ENCODE data around the gene TNFAIP3.
A peak's percentile ranks its signal among the peaks of the same experiment; 100 is the strongest.

Gene TNFAIP3

DNA sequence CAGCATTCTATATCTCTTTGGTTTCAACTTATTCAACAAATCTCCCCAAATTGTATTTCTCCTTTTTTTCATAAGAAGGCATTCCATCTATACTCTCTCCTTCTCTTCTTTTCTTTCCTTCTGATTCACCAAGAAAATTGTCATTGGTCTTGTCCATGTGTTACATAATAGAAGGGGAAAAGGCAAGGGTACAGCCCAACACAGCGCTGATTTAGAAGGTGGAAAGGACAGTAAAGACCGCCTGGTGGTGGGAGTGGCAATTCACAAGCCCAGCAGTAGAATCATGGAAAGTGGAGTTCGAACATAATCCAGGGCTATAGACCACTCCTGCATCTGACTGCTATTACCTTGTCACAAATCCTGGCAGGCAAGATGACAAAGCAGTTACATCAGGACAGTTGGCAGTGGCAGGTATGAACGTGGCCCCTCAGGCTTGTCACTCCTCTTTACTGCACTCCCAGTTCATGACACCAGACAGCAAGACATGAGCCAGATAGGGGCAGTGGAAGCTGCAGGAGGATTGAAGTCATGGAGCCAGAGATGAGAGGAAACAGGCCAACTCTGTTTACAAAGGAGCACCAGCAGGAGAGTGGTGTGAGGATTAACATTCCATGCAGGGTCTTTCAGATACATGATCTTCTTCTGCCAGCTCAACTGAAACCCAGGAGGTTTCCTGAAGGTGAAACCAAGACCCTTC lies 2.1 kb upstream of the TNFAIP3 start:
- no peak for DNase-seq (ENCODE audit: low read depth)

DNA sequence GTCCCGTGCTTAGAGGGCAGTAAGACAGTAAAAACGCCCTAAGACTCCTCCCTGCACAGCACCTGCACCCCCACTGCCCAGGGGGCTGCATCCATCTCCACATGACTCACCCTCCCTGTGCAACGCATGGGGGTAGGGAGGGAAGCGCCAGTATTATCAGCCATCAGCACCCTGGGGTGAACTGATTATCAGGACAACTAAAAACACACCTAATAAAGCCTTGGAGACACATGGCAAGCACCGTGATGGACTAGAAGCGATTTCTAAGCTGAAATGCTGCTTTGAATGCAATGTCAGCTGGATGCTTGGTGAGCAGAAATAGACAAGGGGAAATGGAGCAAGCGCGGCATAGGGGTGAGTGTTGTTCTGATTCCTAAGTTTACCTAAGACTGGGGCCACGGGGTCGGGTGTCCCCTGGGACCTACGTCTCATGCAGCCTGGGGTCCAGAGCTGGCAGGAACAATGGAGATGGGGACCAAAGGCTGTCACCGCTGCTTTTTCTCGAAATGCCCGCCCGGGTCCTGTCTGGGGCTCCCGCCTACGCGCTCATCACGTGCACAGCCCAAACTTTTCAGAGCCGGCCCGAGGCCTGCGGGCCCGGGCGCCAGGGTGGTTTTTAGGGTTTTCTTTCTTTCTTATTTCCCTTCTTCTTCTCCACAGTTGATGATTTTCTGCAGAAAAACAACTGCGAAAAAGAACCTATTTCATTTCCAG lies 702 bp upstream of the TNFAIP3 start:
- DNase-seq (ENCODE audit: low read depth) = peak; percentile 45

DNA sequence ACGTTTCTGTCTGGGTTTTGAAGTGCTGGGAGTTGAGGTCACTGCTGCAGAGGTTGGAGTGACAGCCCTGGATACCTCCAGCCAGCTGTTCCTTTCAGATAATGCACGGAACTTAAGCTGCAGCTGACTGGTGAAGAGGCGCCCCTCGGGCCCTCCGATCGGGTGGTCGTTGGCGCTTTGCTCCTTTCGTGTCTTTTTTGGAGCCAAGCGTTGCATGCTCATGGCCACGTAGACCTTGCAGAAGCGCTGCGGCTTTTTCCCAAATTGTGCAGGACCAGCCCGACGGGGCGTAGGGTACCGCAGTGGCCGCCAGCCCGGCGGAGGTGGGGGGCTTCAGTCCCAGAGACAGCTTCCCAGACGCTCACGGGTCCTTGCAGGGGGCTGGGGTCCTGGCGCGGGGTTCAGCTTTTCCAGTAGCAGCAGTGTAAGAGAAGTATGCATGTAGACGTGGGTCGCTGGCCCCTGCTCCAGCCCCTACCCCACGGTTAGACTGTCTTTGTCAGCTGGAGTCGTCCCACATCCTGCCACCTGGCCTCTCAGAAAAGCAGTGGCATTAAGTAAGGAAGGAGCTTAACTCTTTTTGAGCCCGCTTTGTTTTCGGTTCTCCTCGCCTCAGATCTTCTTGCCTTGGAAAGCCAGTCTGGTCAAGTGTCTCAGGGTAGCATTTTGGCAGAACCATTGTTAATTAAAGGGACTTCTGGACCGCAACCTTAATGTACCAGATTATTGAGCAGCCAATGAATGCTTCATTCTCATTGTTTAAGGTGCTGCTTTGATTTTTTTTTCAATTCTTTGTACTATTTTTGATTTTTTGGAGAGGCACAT lies 838 bp downstream of the TNFAIP3 start:
- DNase-seq (ENCODE audit: low read depth) = no peak

DNA sequence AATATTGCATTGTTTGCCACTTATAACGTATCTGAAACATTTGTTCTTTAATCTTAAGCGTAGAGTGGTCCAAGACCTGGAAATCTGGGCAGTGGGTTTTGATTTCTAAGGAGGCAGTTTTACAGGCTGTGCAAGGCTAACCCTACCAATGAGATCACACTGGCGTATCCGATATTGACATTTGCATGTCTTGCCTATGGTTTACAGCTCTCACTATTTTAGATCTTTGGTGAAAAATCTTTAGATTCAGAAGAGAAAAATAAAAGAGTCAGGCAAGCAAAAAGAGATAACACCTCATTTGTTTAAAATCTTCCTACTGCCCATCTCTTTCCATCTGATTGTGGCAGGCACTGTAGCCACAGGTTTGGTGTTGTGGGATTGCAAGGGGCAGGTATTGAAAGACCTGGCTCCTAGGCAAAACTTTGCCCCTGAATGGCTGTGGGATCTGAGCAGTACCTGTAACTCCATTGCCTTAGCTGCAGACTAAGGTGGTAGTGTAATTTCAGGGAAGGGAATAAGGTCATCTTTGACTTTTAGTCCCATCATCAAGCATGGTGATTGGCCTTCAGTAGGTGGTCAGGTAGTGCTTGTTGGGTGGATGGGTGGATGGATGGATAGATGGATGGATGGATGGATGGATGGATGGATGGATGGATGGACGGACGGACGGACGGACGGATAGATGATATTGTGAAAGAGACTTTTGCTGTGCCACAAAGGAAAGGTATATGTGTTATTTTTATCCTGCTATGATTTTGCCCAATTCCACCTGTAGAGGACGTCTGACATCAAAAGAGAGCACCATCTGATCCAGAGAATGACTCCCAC lies 1.9 kb downstream of the TNFAIP3 start:
- no peak for DNase-seq (ENCODE audit: low read depth)

DNA sequence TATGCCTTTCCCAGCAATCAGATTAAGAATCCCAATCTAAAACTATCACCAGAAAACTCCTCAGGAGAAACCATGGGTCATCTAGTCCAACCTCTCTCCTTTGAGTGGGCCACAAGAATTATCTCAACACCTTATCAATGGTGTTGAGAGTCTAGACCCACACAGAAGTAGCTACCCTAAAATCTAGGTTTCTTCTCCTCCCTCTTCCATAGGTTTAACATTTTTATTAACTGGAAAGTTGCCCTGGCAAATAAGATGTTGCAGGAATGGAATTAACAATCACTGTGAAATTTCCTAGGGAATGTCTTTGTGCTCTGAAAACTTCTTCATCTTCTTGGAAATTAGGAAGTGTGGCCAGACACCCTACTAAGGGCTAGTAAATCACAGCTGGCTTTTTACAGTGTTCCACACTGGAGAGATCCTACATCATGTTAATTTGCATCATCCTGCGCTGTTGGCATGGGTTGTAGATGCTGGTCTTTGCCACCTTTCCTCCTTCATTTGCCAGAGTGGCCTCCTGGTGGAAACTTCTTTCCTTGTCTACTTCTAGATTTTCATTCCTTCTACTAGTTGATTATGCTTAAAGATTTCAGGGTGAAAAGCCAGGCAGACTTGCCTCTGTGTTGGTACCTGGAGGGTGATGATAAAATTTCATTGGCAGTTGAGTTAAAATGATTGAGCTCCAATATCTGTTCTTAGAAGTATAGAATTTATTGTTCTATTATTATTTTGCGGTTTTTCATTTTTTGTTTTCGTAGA lies 2.7 kb downstream of the TNFAIP3 start:
- no peak for DNase-seq (ENCODE audit: low read depth)

DNA sequence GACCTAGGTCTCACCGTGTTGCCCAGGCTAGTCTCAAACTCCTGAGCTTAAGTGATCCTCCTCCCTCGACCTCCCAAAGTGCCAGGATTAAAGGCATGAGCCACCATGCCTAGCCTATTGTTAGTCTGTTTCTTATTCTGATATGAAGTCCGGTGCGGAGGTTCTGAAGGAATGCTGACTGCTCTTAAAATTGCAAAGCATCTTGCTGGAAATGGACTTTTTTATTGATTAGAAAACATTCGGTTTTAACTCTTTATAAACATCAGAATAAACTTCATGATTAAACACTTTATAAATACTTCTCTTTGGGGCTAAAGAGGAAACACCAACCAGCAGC lies 3.2 kb downstream of the TNFAIP3 start:
- DNase-seq (ENCODE audit: low read depth) = no peak

DNA sequence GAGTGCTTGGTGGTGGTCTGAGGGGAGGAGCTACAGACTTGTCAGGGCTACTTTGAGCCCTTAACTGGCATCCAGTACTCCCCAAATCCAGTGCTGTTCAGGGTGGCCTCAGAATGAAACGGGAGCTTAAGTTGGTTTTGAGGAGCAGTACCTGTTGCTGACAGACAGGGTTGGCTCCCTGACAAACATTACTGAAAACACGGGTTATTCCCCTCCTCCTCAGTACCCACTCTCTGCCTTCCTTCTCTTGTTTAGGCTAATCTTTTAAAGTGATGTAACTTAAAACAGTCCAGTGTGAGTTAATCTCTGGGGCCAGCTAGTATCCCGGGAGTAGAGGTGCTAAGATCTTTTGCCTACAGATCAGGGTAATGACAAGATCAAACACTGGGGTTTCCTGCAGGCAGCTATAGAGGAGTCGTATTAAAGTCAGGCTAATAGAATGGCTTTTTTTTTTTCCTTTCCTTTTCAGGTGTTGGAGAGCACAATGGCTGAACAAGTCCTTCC lies 3.7 kb downstream of the TNFAIP3 start:
- no peak for DNase-seq (ENCODE audit: low read depth)

DNA sequence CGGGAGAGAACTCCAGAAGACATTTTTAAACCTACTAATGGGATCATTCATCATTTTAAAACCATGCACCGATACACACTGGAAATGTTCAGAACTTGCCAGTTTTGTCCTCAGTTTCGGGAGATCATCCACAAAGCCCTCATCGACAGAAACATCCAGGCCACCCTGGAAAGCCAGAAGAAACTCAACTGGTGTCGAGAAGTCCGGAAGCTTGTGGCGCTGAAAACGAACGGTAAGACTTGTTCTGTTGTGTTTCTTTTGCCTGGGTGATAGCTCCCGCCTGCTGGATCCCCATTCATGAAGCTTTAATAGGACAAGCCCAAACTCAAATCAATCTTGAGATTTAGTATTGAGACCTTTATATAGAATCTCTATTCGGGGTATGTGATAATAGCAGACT lies 4.2 kb downstream of the TNFAIP3 start:
- no peak for DNase-seq (ENCODE audit: low read depth)

DNA sequence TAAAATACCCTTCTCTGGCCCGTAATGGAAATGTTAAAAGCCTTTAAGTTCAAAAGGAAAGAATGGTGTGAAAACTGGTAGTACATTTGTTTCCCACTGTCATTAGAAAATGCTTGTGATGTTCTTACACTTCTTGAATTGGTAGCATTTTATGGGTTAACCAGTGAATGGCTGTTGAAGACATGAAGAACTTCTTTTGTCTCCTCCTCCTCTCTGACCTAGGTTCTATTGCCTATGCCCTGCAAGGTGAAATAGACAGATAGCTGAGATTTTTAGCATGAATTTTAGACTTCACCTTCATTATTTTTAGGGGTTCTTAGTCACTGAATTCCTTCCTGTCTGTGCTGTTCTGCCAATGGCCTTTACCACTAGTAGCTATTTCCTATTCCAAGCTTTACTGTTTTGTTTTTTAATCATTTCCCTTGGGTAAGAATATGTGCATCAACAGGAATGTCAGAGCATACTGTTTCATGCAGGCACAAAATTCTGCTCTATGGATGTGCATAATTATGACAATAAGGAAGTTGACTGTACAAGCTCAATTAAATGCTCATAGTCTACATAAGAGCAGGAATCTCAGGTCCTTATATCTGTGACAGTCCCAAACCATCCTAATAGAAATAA lies 4.9 kb downstream of the TNFAIP3 start:
- no peak for DNase-seq (ENCODE audit: low read depth)

DNA sequence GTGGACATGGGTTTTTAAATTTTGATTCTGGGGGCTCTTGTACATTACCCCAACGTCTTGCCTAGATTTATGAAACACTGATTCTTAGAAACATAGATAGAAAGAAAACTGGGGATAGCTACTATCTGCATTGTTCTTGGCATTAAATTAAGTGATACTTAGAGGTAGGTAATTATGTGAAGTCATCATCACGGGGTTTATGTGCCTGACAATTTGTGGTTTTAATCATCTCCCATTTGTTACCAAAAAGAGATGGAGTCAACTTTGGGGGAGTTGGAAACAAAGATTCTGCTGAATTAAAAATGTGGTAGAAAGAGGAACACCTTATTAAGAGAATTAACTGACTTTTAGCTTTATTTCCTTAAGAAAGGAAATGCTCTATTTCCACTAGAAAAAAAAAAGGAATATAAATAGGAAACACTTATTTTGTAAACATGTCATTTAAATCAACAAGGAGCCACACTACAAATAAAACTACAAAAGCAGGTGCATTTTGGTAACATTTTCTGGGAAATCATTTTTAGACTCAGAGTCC lies 5.6 kb downstream of the TNFAIP3 start:
- DNase-seq (ENCODE audit: low read depth) = no peak

DNA sequence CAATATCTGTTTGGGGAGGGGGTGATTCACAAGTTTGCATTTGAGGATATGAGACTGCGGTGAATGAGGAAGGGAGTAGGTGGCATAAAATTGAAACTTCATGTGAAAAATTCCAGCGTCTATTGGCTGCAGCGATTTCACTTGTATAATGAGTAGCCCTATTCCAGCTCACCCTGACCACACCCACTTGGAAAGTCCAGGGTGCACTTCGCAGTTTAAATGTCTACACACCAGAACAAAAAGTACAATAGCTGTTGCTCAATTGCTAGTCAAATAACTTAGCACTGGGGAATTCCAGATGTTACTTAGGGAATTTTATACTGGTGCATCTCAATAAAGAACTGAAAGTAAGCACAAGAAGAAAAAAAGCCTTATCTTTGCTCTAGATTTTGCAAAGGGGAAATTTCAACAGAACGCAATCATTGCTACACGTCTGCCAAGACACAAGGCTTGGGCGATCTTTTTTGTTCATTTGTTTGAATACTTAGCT lies 6.3 kb downstream of the TNFAIP3 start:
- DNase-seq (ENCODE audit: low read depth) = no peak

DNA sequence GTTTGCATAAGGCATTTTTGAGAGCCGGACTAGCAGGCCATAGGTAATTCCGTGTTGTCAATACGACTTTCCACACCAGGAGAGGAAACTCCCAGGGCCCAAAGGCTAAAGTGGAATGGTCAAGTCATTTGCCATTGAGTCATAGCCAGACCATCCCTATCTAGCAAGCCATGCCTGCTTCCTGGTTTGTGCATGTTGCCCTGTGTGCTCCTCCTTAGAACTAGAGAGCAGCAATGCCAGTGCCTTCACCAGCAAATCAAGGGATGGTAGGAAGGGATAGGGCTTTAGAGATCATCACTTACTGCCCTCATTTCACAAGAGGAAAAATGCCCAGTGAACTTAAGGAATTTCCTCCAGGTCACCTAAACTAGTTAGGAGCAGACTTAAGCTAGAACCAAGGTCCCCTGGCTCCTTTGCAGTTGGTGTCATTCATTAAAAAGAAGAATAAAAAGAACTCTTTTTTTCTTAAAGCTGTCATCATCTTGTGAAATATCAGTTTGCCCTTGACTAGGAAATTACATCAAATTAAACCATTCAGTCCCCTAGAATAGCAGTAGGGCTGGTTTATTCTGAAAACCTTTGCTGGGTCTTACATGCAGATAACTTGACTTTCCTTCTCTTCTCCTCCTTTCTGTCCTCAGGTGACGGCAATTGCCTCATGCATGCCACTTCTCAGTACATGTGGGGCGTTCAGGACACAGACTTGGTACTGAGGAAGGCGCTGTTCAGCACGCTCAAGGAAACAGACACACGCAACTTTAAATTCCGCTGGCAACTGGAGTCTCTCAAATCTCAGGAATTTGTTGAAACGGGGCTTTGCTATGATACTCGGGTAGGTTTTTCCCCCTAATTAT lies 7.4 kb downstream of the TNFAIP3 start:
- no peak for DNase-seq (ENCODE audit: low read depth)

DNA sequence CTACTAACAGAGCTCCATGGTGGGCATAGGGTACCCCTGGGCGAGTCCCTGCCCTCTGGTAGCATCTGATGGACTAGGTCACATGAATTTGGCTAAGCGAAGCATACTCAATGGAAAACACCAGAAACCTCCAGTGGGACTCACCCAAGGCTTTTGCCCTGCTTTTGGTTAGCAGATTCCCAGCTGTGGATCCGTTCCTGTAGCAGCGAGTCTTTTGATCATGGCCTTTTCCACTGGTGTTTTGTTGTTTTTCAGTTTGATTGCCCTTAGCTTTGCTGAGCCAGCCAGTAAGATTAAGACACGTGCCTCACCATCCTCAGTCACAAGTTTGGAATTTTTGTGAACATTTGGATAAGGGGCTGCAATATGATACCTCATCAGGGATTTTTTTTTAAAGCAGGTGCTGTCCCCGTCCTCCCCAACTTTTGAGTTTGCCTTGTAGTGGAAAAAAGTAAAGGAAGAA lies 8.0 kb downstream of the TNFAIP3 start:
- DNase-seq (ENCODE audit: low read depth) = no peak

DNA sequence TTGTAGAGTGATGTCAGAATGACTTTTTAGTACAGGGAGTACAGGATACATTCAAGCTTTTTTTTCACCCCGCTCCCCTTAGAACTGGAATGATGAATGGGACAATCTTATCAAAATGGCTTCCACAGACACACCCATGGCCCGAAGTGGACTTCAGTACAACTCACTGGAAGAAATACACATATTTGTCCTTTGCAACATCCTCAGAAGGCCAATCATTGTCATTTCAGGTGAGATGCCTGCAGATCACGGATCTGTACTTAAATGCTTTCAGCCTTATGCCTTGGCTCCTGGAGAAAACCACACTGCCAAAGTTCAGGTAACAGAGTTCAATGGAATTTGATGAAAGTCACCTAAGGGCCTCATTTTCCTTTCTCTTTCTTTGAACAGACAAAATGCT lies 8.5 kb downstream of the TNFAIP3 start:
- no peak for DNase-seq (ENCODE audit: low read depth)

DNA sequence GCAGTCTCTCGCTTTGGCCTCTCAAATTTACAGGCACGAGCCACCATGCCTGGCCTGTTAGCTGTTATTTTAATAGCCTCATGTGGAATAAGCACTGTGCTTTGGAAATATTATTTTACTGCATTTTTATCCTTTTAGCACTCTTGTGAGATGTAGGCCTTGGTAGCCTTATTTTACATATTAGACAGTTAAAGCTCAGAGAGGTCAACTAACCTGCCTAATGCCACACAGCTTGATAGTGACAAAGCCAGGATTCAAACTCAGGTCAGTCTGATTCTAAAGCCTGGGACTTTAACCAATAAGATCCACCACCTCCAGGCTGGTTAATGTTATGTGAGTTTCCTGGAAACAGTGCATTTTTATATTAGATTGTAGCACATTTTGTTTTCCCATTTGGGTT lies 9.5 kb downstream of the TNFAIP3 start:
- no peak for DNase-seq (ENCODE audit: low read depth)

DNA sequence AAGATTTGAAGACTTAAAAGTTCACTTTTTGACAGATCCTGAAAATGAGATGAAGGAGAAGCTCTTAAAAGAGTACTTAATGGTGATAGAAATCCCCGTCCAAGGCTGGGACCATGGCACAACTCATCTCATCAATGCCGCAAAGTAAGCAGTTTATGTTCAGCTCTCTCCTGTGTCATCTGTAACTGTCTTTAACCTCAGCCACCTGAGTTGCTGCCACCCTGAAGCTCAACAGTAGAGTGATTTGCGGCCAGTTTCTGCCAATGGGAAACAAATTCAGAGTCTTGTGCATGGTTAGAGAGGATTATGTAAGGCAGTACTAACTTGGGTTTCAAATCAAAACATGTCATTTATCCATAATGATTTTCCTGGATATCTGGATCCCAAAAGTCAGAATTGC lies 10.1 kb downstream of the TNFAIP3 start:
- DNase-seq (ENCODE audit: low read depth) = no peak

DNA sequence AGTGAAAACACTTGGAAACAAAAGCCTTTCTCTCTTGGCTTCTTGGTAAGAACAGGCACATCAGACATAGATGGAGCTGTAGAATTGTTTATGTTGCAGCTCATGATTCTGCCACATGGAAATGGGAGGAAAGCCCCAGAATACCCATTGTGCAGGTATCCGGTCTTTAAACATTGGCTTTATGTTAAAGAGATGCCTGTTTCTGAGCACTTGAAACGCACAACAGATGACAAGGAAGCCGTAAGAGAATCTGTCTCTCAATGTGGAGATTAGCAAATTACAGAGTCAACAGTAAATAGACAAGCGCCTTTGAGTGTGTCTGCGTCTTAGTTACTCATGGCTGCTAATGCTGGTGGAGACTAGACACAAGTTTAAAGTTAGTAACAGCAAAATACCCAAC lies 10.5 kb downstream of the TNFAIP3 start:
- no peak for DNase-seq (ENCODE audit: low read depth)

DNA sequence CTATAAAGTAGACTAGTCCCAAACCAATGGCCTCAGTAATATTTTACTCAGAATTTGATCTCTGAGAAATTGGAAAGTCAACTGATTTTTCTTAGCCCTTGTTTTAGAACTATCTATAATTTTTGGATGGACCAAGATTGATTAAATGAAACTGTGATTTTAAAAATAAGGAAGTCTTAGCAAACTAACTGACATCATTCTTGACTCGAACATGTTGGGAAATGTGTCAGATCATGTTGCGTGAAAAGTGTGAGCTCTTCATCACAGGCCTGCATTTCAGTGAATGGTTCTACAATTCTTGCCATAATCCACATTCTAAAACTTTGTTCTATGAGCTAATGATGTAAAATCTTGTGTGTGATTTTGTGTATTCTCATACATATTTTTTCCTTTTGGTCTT lies 11.0 kb downstream of the TNFAIP3 start:
- DNase-seq (ENCODE audit: low read depth) = no peak

Data from activated T-cell treated with anti-CD3 and anti-CD28 coated beads for 1 hour (primary cell).